ENCODE data around the gene RGS5. TPM values are rescaled to one million over a fixed set of nuclear protein-coding genes. Genes with fewer than 3 reads are reported as not detected.

Gene RGS5
- polyA plus RNA-seq, 3 donors, result 10.1 to 15.2 (median 13.4) TPM

- DNase-seq (ENCODE audit: low read depth in 3 of 3, low spot score in 2 of 3), result no peak
Observed at GRCh38 chr1:163186862-163187261, 15.9 kb downstream of the RGS5 start.

DNA sequence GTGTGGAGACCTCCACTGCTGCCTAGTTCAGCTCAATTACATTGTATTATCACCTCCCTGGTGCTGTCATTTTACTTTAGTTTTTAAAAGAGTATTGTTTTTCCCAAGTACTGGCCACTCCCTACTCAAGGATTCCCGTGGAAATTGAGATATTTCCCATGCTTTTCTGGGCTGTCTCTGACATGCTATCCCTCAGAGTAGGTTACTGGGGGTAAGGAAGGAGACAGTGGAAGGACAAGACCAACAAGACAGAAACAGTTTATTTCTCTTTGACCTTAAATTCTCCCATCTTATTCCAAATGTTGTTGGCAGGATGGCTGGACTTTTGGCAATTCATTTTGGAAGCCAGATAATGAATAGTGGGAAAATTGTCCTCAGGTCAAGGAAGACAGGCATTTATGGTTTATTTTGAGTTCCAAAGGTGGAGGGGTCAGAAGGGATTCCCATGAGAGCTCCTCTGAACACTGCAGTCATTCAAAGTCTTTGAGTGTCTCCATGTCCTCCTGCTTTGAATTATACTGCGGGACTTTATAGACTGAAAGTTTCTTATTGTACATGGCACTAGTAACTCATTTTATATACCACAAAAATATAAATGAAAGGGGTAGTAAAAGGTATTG lies 20.3 kb downstream of the RGS5 start:
- DNase-seq (ENCODE audit: low read depth in 3 of 3, low spot score in 2 of 3), result no peak

DNA sequence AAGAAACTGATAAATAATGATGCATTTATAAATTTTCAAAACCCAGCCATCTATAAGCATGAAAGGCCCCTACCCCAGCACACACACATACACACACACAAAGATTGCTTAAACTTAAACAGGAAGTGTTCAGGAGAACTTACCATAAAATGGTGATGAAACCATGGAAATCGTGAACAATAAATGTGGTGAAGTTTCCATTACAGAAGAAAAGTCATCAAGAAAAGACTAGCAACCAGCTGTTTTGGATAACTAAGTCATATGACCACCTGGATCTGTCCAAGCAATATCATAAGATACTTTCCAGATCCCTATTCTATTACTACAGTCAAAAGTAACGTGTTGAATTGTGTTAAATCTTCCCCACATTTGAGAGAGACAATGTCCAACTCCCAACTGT lies 24.1 kb downstream of the RGS5 start:
- no peak for DNase-seq (ENCODE audit: low read depth in 3 of 3, low spot score in 2 of 3)

DNA sequence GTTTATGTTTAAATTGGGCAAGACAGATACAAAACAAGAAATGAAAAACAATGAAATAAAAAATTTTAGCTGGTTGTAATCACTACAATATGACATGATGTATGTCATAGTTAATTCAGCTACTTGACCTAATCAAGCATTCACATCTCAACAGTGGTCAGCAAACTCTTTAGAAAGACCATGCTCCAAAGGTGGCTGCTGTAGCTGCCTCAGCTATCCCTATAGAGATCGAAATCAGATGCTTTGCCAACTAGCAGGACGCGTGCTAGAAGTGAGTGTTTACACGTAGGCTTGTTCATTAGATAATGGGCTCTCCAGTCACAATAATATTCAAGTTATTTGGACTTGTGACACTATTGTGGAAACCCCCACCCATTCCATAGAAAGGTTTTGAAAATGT lies 25.9 kb downstream of the RGS5 start:
- DNase-seq (ENCODE audit: low read depth in 3 of 3, low spot score in 2 of 3), result no peak

GRCh38 chr1:163174524-163175437 lies 27.9 kb downstream of the RGS5 start:
- peak in 2 of 3 donors; percentile 39 to 44 for DNase-seq (ENCODE audit: low read depth in 3 of 3, low spot score in 2 of 3)

GRCh38 chr1:163173121-163173520 lies 29.6 kb downstream of the RGS5 start:
- no peak for DNase-seq (ENCODE audit: low read depth in 3 of 3, low spot score in 2 of 3)

DNA sequence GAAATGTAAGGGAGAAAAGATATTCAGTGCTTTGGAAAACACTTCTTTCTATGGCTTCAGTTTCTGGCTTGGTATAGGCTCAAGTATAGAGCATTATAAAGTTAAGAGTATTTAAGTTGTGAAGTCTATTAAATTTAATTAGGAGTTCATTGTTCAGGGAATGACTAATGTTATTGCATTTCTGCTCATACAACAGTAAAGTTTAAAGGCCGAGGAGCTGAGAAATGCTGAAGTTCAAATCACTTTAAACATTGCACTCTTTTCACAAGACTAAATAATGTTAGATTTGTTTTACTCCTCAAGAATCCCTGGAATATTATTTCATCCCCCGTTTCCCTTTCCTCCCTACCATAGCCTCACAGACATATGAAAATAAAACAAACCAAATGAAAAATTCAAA lies 30.1 kb downstream of the RGS5 start:
- DNase-seq (ENCODE audit: low read depth in 3 of 3, low spot score in 2 of 3), result no peak

DNA sequence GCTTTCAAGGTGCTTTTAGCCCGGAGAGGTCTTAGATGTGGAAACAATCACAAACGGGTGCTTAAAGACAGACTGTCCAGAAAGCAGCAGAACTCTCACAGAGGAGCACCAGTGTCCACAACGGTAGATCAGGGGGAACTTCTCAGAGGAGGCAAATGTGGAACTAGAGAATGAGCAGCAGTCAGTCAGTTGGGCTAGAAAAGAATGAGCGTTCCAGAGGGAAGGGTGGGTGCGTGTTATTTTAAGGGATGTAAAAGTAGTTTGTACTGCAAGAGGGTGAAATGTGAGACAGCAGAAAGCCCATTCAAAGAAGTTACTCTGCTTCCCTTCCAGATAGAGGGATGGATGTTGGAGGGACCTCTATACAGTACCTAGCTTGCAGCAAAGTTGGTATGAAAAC lies 30.9 kb downstream of the RGS5 start:
- no peak for DNase-seq (ENCODE audit: low read depth in 3 of 3, low spot score in 2 of 3)

DNA sequence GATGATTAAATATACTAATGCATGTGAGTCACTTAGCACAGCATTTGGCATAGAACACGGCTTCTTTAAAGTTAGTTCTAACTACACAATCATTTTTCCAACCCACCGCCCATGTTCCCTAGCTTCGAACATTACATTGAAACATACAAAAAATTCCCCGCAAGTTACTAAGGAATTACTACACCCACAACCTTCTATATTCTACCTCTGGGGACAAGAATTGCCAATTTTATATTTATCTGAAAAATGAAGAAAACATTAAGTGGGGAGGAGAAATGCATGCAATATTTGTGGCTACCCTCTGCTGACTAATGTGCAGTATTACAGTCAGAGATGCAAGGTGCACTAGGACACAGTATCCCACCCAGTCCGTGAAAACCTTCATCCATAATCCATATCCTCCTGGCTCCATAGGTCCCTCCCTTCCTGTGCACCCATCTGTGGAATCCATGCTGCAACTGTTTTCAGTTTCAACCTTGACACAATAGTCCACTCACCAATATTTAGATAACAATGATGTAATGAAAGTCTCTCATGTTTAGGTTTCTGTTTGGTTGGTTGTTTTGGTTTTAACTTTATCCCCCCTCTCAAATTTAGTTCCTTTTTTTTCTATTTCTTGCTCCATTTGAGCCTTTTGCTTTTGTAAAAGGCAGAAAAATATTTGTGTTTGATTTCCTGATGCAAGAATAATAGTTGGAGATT lies 31.6 kb downstream of the RGS5 start:
- DNase-seq (ENCODE audit: low read depth in 3 of 3, low spot score in 2 of 3), result no peak

DNA sequence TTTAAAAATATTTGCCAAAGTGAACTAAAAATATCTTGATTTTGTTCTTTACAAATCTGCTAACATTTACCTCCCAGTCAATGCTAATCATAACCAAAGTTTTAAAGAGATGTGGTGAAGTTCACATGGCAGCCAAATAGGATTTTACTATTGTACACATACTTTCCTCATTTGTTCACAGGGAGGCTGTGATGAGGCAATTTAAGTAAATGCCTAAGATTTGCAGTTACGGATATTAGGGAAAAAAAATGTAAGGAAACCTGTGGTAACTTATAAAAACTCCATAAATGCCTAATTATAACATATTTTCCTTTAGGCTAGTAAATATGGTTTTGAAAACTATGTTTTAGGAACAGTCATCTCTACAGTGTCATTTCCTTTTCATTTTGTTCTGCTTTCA lies 32.4 kb downstream of the RGS5 start:
- DNase-seq (ENCODE audit: low read depth in 3 of 3, low spot score in 2 of 3), result no peak

DNA sequence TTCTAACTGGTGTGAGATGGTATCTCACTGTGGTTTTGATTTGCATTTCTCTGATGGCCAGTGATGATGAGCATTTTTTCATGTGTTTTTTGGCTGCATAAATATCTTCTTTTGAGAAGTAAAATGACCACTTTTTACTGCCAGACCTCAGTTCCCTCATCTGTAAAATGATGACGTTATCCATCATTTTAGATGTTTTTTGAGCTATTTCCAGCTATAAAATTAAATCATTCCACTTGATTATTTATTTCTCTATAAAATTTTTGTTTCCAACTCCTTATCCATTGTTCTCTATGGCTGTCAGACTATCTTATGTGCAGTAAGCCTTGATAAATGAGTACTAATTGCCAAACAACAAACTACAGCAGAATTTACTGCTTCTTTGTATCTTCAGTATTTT lies 33.2 kb downstream of the RGS5 start:
- DNase-seq (ENCODE audit: low read depth in 3 of 3, low spot score in 2 of 3), result no peak

DNA sequence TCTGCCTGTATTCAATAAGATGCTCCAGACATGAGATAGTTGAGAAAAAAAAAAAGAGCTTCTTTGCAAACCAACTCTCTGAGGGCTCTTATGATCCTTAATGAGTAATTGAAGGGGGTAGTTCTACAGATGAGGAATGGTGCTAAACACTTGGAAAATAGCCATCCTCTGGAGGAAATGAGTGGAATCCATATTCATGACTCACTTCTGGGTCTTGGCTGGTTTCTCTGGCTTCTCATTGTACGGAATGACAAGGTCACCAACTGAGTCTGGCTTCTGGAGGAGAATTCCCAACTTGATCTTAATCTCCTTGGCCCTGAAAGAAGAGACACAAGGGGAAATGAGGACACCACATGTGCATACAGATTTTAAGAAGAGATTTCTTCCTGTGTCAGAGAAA lies 34.7 kb downstream of the RGS5 start:
- no peak for DNase-seq (ENCODE audit: low read depth in 3 of 3, low spot score in 2 of 3)

DNA sequence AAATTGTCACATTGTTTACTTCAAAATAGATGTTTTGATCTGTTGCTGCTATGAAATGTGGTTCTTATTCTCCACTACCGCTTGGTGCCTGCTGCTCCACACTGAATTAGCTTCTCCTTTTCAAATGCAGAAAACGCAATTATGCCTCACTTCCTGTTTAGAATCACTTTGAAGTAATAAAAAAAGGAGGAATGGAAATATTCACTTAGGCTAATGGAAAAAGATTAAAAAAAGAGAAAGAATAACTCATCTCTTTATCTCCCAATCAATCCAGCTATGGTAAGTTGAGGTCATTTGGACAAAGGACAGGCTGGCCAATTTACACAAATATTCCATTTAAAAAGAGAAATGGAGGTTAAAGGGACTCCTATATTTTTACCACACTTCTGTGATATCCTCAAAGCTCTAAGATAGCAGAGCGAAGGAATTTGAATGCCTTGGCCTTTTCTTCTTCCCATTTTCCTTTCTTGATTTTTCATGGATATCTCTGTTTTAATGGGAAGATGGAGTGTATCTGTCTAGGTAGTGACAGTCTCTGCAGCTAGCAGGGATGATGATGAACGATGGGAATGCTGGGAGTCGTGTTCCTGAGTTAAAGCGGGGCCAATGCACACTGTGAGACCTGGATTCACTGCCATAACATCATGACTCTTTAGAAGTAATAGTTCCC lies 35.7 kb downstream of the RGS5 start:
- no peak for DNase-seq (ENCODE audit: low read depth in 3 of 3, low spot score in 2 of 3)

GRCh38 chr1:163165119-163165518 lies 37.6 kb downstream of the RGS5 start:
- no peak for DNase-seq (ENCODE audit: low read depth in 3 of 3, low spot score in 2 of 3)

DNA sequence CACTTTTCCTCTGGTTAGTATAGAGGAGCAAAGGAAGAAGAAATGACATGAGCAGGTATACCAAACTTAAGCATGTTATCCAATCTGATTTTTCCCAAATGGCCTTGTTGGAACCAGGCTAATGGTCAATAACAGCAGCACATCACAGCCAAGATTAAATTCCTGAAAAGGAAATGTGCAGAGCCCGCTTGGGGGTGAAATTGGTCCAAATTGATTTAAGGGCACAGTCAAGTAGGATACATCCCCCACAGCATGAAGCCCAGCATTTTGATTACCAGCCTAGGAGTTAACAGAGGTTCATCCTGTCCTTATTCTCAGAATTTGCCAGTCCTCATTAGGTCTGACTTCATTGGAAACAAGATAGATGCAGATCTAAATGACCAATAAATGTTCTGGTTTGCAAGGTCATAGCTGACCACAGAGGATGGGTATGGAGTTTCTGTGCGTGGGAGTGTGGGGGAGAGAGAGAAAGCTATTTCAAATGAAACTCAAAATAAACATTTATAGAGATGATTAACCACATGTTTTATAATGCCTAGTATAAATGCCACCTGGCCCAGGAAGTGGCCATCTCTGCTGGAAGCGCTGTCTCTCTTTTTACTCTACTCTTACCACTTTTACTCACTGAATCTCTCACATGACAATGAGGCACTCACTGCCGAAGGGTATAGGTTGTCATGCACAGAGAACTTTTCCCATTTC lies 38.7 kb downstream of the RGS5 start:
- DNase-seq (ENCODE audit: low read depth in 3 of 3, low spot score in 2 of 3), result no peak

DNA sequence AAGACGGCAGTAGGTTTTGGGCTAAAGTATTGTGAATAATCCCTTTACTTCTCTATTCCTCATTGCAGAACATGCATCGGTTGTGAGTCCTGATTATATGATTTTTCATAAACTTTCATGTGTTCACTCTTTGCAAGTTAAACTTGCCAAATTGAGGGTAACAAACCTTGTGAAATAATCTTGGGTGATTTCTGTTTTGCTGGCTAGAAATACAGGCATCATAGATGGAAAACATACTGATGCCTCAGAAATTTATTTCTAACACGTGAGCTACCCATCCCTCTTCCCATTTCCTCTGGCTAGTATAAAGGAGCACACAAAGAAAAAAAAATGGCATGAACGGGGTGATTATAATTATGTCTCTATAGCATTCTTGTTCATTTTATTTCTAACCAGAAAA lies 39.6 kb downstream of the RGS5 start:
- DNase-seq (ENCODE audit: low read depth in 3 of 3, low spot score in 2 of 3), result no peak

- no peak for DNase-seq (ENCODE audit: low read depth in 3 of 3, low spot score in 2 of 3)
Observed at GRCh38 chr1:163162381-163162914, 40.3 kb downstream of the RGS5 start.

DNA sequence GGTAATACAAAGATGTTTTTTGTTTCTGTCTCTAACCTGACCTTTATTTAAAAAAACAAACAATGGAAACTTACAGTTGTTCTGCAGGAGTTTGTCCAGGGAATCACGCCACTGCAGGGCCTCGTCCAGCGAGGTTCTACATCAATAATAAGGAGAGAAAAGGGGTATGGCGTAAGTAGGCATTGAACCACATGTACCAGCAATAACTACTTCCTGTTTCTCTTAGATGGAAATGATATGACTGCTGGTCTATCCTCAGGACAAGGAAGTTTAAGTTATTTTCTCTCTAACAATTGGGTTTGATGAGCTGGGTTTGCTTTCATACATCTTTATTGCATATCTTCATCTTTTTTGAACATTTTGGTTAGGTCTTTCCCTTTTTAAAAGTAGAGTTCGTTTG lies 40.9 kb downstream of the RGS5 start:
- no peak for DNase-seq (ENCODE audit: low read depth in 3 of 3, low spot score in 2 of 3)

DNA sequence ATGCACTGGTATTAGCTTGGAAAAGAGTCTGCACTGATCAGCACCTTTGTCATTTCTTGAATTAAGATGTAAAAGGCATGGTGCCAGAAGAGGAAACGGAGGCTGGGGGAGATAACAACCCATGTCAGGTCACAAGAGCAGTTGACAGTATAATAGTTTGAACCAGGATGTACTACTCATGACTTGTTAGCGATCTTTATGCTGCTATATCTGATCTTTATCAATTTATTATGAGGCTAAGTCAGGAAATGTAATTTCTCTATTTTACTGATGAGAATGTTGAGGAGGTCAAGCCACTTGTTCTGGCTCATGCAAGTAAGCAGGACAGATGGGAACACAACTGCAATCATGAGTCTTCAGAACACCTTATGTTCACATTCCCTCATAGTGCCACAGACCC lies 41.4 kb downstream of the RGS5 start:
- DNase-seq (ENCODE audit: low read depth in 3 of 3, low spot score in 2 of 3), result no peak

DNA sequence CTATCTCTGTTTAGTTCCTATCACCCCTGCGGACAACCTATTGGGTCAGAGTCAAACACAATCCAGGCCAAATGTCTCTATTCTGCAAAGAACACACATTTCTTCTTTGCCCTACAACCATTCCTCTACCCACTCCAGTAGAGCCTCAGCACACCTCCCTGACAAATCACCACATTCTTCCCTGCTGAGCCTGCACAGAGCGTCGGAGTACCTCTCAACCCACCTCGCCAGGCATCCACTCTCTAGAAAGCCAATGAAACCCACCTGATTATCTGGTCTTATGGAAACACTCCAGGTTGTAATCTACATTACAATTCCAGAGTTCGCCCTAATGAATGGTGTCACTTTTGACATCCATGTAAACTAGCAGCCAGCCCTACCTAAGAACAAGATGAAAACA lies 47.1 kb downstream of the RGS5 start:
- DNase-seq (ENCODE audit: low read depth in 3 of 3, low spot score in 2 of 3), result no peak
